Ectodermal cell (in vitro differentiated cells): Measurements from ENCODE around the gene LMBR1.
"Not testable (repeated sequence)": the region's sequence is repeated elsewhere in the genome, so short reads cannot be mapped to it uniquely, and the experiment has no call there.

Experiments used
- H3K27ac ChIP-seq: 2 replicates; pipeline ENCODE4 v1.7.0; 2013; ENCODE audit warnings: mild to moderate bottlenecking, low read depth, low read length; ENCODE audit not compliant: insufficient read depth, poor library complexity, severe bottlenecking
- H3K27me3 ChIP-seq: 2 replicates; pipeline ENCODE4 v1.7.0; 2013; ENCODE audit warnings: mild to moderate bottlenecking, low read length; ENCODE audit not compliant: insufficient read depth, control insufficient read depth, poor library complexity, severe bottlenecking
- H3K36me3 ChIP-seq: one replicate; pipeline ENCODE4 v1.7.0; 2013; ENCODE audit warnings: low read length; ENCODE audit not compliant: control insufficient read depth, insufficient read depth
- H3K4me1 ChIP-seq: one replicate; pipeline ENCODE4 v1.7.0; 2013; ENCODE audit warnings: low read length; ENCODE audit not compliant: control insufficient read depth, insufficient read depth
- H3K4me3 ChIP-seq: 2 replicates; pipeline ENCODE4 v1.7.0; 2013; ENCODE audit warnings: low read depth, low read length, control low read depth; ENCODE audit not compliant: insufficient read depth
- H3K9me3 ChIP-seq: 2 replicates; pipeline ENCODE4 v1.7.0; 2013; ENCODE audit warnings: mild to moderate bottlenecking, low read length, moderate library complexity; ENCODE audit not compliant: control insufficient read depth
- WGBS, 2 experiments: methylation state at CpG; one replicate each; pipeline ENCODE4 v1.1.7; 2013; ENCODE audit warnings: missing lambda C conversion rate in 2 of 2; 5-methylcytosine and 5-hydroxymethylcytosine counted together

Gene LMBR1

GRCh38 chr7:156638443-156639077 is 254.4 kb downstream of the LMBR1 start:
- no peaks in the 10 kb centered on the region for H3K9me3 ChIP-seq
- peaks cover 4% of the 10 kb centered on the region for H3K27me3 ChIP-seq
- H3K4me1 ChIP-seq = peaks cover 6% of the 10 kb centered on the region
- H3K36me3 ChIP-seq = no peaks in the 10 kb centered on the region
- H3K4me3 ChIP-seq = no peak overlapping the region
- WGBS, 2 experiments = 95 to 96% methylated on average over 8 of the region's 8 CpGs
- H3K27ac ChIP-seq = no peak overlapping the region

GRCh38 chr7:156637093-156637492 is 255.9 kb downstream of the LMBR1 start:
- H3K36me3 ChIP-seq, H3K4me1 ChIP-seq, H3K27ac ChIP-seq, H3K4me3 ChIP-seq, H3K27me3 ChIP-seq, H3K9me3 ChIP-seq: not testable (repeated sequence)
- WGBS, 2 experiments = 95 to 97% methylated on average over 6 to 7 of the region's 7 CpGs

DNA sequence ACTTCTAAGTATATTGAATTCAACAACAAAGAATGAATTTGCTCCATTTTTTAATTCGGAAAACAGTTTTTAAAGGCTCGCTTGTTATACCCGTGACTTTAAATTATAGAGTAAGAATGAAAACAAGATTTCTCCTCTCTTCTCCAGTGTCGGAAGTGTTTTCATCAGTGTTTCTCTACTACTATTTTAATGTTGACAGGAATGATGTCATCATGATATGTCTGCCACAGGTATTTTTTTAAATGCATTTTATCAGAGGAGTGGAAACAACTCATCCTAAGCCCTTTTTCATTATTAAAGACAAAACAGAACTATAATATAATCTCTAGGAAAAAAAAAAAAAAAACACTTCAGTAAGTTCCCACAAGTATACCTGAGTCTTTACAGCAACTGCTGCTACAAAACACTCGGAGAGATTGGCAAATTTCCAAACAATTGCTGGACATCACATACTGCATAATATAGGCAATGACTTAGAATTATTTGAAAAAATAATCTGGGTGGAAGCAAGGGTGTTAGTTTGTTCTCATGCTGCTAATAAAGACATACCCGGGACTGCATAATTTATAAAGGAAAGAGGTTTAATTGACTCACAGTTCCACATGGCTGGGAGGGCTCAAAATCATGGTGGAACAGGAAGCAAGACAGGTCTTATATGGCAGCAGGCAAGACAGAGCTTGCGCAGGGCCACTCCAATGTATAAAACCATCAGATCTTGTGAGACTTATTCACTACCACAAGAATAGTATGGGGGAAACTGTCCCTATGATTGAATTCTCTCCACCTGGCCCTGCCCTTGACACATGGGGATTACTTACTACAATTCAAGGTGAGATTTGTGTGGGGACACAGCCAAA is 257.2 kb downstream of the LMBR1 start:
- WGBS, 2 experiments = 92 to 93% methylated on average over 6 of the region's 7 CpGs
- H3K9me3 ChIP-seq = no peaks in the 10 kb centered on the region
- H3K27me3 ChIP-seq = no peaks in the 10 kb centered on the region
- no peaks in the 10 kb centered on the region for H3K4me1 ChIP-seq
- no peak overlapping the region for H3K4me3 ChIP-seq
- H3K27ac ChIP-seq = no peak overlapping the region
- no peaks in the 10 kb centered on the region for H3K36me3 ChIP-seq

DNA sequence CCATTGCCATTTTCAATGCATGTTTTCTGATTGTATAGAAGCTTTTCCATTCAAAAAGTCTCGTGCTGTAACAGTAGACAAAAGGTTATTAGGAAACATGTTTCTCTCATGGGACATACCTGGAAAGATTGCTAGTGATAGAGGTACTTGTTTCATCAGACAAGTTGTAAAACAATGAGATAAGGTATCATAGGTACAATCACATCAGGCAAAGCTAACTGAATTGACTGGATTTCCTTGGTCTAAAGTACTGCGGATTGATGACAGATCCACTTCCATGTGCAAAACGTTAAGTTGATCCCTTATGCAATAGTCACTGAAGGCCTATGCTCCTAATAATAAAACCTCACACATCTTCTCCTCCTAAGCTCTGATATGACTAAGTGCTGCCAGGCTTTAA is 258.9 kb downstream of the LMBR1 start:
- WGBS, 2 experiments = 87% methylated on average over 3 of the region's 3 CpGs
- H3K36me3 ChIP-seq = no peaks in the 10 kb centered on the region

GRCh38 chr7:156629873-156630272 is 263.1 kb downstream of the LMBR1 start:
- Histone ChIP-seq H3K4me1 (no peaks in the 10 kb centered on the region), H3K36me3 (no peaks in the 10 kb centered on the region), H3K4me3 (no peak overlapping the region), H3K27ac (no peak overlapping the region), H3K9me3 (no peaks in the 10 kb centered on the region), H3K27me3 (no peaks in the 10 kb centered on the region)
- 91 to 95% methylated on average over 2 of the region's 2 CpGs for WGBS, 2 experiments

More for the DNA sequence above, 258.9 kb downstream of the LMBR1 start:
- Histone ChIP-seq H3K4me1 (no peaks in the 10 kb centered on the region), H3K27ac (no peak overlapping the region), H3K4me3 (no peak overlapping the region), H3K9me3 (no peaks in the 10 kb centered on the region), H3K27me3 (no peaks in the 10 kb centered on the region)

DNA sequence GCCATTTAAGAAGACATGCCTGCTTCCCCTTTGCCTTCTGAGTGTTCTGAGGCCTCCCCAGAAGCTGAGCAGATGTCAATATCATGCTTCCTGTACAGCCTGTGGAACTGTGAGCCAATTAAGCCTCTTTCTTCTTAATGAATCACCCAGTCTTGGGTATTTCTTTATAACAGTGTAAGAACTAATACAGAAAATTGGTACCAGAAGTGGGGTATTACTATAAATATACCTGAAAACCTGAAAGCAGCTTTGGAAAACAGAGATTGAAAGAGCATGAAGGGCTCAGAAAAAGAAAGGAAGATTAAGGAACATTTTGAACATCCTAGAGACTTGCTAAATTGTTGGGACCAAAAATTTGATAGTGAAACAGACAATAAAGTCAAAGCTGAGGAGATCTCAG is 264.4 kb downstream of the LMBR1 start:
- Histone ChIP-seq H3K9me3 (no peaks in the 10 kb centered on the region), H3K4me3 (no peak overlapping the region), H3K36me3 (no peaks in the 10 kb centered on the region), H3K27me3 (no peaks in the 10 kb centered on the region), H3K27ac (no peak overlapping the region), H3K4me1 (no peaks in the 10 kb centered on the region)
